Tibial nerve (tissue), 4 donors: ENCODE measurements around the gene MAML3.

Experiments used
- EP300 ChIP-seq, 2 donors: sonication (generic); formaldehyde crosslinking; IDR thresholded peaks; one replicate each; pipeline ENCODE4 v1.6.1; 2017; ENCODE audit warnings: antibody characterized with exemption in 2 of 2, mild to moderate bottlenecking in 1 of 2
- POLR2A ChIP-seq, 2 donors: fragments of 450-650 bp; IDR thresholded peaks; one replicate each; pipeline ENCODE4 v1.6.1; 2017; ENCODE audit warnings: antibody characterized with exemption in 2 of 2, mild to moderate bottlenecking in 2 of 2, moderate library complexity in 2 of 2
- TF ChIP-seq, protein P1 (sequence below), 5 experiments: fragments of 200-600 bp in 3 of 5; fragments of 450-650 bp in 2 of 5; sonication (generic) in 3 of 5; IDR thresholded peaks; one replicate each; pipeline ENCODE4 v1.5.1; 2016 to 2019; ENCODE audit warnings: antibody characterized with exemption in 5 of 5, mild to moderate bottlenecking in 3 of 5, moderate library complexity in 2 of 5

DNA sequence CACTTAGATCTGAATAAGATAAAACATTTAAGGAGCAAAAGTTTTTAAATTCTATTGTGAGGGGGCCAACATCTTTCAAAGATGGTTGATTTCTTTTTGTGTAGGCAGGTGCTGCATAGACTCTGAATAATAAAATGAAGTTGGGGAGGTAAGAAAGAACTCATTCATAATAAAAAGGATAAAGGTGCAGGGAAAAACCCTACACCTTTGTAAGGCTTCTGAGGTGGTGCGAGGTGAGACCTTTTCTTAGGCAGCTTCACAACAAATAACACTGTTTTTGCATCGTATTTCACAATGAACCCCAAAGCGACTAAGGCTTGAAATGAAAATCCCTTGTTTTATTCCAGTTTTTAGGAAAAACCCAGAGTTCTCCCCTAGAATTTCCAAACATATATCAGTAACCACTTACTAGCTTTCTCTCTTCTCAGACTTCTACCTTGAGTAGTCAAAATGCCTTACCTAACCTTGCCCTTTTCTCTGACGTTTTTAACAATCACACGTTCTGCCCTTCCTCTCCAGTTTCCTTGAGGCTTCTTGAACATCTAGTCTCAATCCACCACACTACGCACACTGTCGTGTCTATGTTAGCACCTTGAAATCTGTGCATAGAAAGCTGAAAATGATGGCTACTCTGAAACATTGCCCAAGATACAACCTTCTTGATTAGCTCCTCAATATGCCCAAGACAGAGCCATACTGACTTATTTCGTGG lies 30.2 kb downstream of the MAML3 start:
- TF ChIP-seq, protein P1, sequence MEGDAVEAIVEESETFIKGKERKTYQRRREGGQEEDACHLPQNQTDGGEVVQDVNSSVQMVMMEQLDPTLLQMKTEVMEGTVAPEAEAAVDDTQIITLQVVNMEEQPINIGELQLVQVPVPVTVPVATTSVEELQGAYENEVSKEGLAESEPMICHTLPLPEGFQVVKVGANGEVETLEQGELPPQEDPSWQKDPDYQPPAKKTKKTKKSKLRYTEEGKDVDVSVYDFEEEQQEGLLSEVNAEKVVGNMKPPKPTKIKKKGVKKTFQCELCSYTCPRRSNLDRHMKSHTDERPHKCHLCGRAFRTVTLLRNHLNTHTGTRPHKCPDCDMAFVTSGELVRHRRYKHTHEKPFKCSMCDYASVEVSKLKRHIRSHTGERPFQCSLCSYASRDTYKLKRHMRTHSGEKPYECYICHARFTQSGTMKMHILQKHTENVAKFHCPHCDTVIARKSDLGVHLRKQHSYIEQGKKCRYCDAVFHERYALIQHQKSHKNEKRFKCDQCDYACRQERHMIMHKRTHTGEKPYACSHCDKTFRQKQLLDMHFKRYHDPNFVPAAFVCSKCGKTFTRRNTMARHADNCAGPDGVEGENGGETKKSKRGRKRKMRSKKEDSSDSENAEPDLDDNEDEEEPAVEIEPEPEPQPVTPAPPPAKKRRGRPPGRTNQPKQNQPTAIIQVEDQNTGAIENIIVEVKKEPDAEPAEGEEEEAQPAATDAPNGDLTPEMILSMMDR (IDR thresholded peaks at IDR 0.05): no peak
- TF ChIP-seq EP300 (IDR thresholded peaks at IDR 0.05) (no peak), POLR2A (IDR thresholded peaks at IDR 0.05) (no peak)
